CD4-positive, alpha-beta T cell (primary cell): ENCODE data around the gene WNT2B. TPM values are rescaled to one million over a fixed set of nuclear protein-coding genes. Genes with fewer than 3 reads are reported as not detected.

ENCODE experiments used
- ATAC-seq: fragments of 200-7000 bp; cut with Tn5 transposase; one replicate; pipeline ENCODE4 v1.10.0; 2022; ENCODE audit warnings: mild to moderate bottlenecking; ENCODE audit not compliant: poor library complexity
- CTCF ChIA-PET: fragments of 350-600 bp; sonication (Branson Sonifier 250); formaldehyde crosslinking; loops from one replicate; lab custom pipeline; 2021; ENCODE audit warnings: antibody characterized with exemption, inconsistent platforms; lab: Charles Lee
- POLR2A ChIA-PET: fragments of 350-600 bp; sonication (Branson Sonifier 250); formaldehyde crosslinking; loops from one replicate; lab custom pipeline; 2021; ENCODE audit warnings: antibody characterized with exemption, inconsistent platforms; lab: Charles Lee
- DNase-seq, 14 experiments: peaks; one replicate each; pipeline ENCODE4 v3.0.0-alpha.2; 2013 to 2020; ENCODE audit warnings: mixed read lengths in 2 of 14
- H3K27ac ChIP-seq, 2 donors: one replicate each; pipeline versions ENCODE4 v1.5.1 to v1.7.0; 2013; ENCODE audit warnings: low read length in 2 of 2, low read depth in 1 of 2, mild to moderate bottlenecking in 1 of 2
- H3K27me3 ChIP-seq, 2 experiments: 1 replicate in 1 of 2; 2 replicates in 1 of 2; pipeline versions ENCODE4 v1.6.1 to v1.7.0; 2013; ENCODE audit warnings: low read length in 2 of 2, control low read depth in 1 of 2, mild to moderate bottlenecking in 1 of 2, moderate library complexity in 1 of 2; ENCODE audit not compliant: insufficient read depth in 2 of 2, control insufficient read depth in 1 of 2
- H3K36me3 ChIP-seq: one replicate; pipeline ENCODE4 v1.6.1; 2013; ENCODE audit warnings: low read length, control low read depth; ENCODE audit not compliant: insufficient read depth
- H3K4me1 ChIP-seq: one replicate; pipeline ENCODE4 v1.6.1; 2013; ENCODE audit warnings: low read length, control low read depth; ENCODE audit not compliant: insufficient read depth
- H3K4me3 ChIP-seq: one replicate; pipeline ENCODE4 v1.5.1; 2013; ENCODE audit warnings: mild to moderate bottlenecking, low read length, moderate library complexity
- H3K9me3 ChIP-seq, 2 experiments: 1 replicate in 1 of 2; 2 replicates in 1 of 2; pipeline versions ENCODE4 v1.6.1 to v1.7.0; 2013; ENCODE audit warnings: low read length in 2 of 2, mild to moderate bottlenecking in 2 of 2, control low read depth in 1 of 2, moderate library complexity in 1 of 2; ENCODE audit not compliant: control insufficient read depth in 1 of 2, insufficient read depth in 1 of 2
- H3K27ac Mint-ChIP-seq: one replicate; pipeline ENCODE4 v1.8.0; 2020; ENCODE audit warnings: mixed read lengths
- H3K27me3 Mint-ChIP-seq: one replicate; pipeline ENCODE4 v1.8.0; 2021; ENCODE audit warnings: mixed read lengths
- H3K36me3 Mint-ChIP-seq: one replicate; pipeline ENCODE4 v1.8.0; 2021; ENCODE audit warnings: low read depth, mixed read lengths
- H3K4me1 Mint-ChIP-seq: one replicate; pipeline ENCODE4 v1.8.0; 2021; ENCODE audit warnings: low read depth, mixed read lengths
- H3K4me3 Mint-ChIP-seq: one replicate; pipeline ENCODE4 v1.8.0; 2020; ENCODE audit warnings: mild to moderate bottlenecking, mixed read lengths
- H3K9me3 Mint-ChIP-seq: one replicate; pipeline ENCODE4 v1.8.0; 2020; ENCODE audit warnings: mixed read lengths
- CTCF ChIP-seq: fragments of 200-600 bp; IDR thresholded peaks from one replicate; pipeline ENCODE4 v1.8.0; 2022; ENCODE audit warnings: antibody characterized with exemption, mild to moderate bottlenecking
- intact Hi-C, 2 experiments: fragments of 100-400 bp; cut with DNase I in 1 of 2; cut with micrococcal nuclease in 1 of 2; formaldehyde crosslinking; loops; one replicate each; pipeline versions ENCODE4 v1.15.1 to v1.9.0; 2023 to 2025; cut with DNase I, micrococcal nuclease
- microRNA-seq: library from miRNA; unstranded; fragments of <30 nt; microRNA quantifications from one replicate; pipeline ENCODE4 v1.2.0, GENCODE V29; 2021; ENCODE audit warnings: borderline microRNAs expressed, borderline replicate concordance
- total RNA-seq, 174 experiments: library from RNA in 2 of 174; stranded (reverse) in 2 of 174; gene quantifications; one replicate each; pipeline ENCODE4 v1.2.3 and lab custom pipeline; 2021 to 2026

The WNT2B gene
- total RNA-seq, 2 experiments from 2014 or later = 0.33 to 0.67 TPM

- intact Hi-C loops = no loop called here
- Histone ChIP-seq H3K9me3 (no peaks in the 10 kb centered on the region), H3K27ac (no peak overlapping the region), H3K27me3 (no peaks in the 10 kb centered on the region), H3K4me3 (no peak overlapping the region), H3K36me3 (peaks cover 4% of the 10 kb centered on the region), H3K4me1 (no peaks in the 10 kb centered on the region)
- ChIA-PET POLR2A (no interaction called here), CTCF (no interaction called here)
- Mint-ChIP-seq H3K4me3 (no peak overlapping the region), H3K27me3 (no peaks in the 10 kb centered on the region), H3K36me3 (peaks cover 32% of the 10 kb centered on the region), H3K9me3 (no peaks in the 10 kb centered on the region), H3K27ac (no peak overlapping the region), H3K4me1 (no peaks in the 10 kb centered on the region)
- ATAC-seq (no peak), DNase-seq (no peak)
- TF ChIP-seq CTCF = no peak
These were observed 57.0 kb downstream of the WNT2B start for GRCh38 chr1:112565800-112566199.

DNA sequence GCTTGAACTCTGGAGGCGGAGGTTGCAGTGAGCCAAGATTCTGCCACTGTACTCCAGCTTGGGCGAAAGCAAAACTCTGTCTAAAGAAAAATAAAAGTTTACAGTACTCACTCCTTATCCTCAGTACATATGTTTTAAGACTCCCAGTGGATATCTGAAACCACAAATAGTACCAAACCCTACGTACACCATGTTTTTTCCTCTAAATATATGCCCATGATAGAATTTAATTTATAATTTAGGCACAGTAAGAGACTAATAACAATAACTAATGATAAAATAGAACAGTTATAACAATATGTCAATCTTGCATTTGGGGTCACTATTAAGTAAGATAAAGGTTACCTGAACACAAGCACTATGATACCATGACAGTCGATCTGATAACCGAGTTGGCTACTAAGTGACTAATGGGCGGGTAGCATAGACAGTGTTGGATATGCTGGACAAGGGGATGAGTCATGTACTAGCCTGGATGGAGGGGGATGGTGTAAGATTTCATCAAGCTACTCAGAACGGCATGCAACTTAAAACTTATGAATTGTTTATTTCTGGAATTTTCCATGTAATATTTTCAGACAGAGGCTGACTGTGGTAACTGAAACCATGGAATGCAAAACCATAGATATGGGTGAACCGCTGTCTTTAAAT lies 66.5 kb downstream of the WNT2B start:
- CTCF ChIA-PET = no interaction called here

DNA sequence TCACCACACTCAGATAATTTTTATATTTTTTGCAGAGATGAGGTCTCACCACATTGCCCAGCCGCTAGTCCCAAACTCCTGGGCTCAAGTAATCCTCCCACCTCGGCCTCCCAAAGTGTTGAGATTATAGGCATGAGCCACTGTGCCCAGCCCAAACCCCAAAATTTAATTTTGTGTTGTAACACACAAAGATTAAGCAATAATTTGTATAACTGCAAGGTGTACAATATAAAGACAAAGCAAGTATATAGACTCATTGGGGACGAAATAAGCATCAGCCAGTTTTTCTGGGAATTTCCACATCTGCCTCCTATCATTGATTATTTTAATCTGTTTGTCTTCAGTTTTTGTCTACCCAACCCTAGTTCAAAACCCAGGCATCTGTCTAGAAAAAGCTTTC lies 67.5 kb downstream of the WNT2B start:
- intact Hi-C loops = no loop called here
- Histone ChIP-seq H3K9me3 (no peaks in the 10 kb centered on the region), H3K27me3 (no peaks in the 10 kb centered on the region), H3K4me1 (no peaks in the 10 kb centered on the region), H3K27ac (no peak overlapping the region), H3K36me3 (peaks cover 12% of the 10 kb centered on the region), H3K4me3 (no peak overlapping the region)
- no peak for TF ChIP-seq CTCF
- ATAC-seq = no peak
- no peak overlapping the region for H3K27ac Mint-ChIP-seq
- ChIA-PET POLR2A (no interaction called here), CTCF (no interaction called here)
- no peak for DNase-seq
- H3K9me3 Mint-ChIP-seq = no peaks in the 10 kb centered on the region
- peaks cover 58% of the 10 kb centered on the region for H3K36me3 Mint-ChIP-seq
- no peaks in the 10 kb centered on the region for H3K27me3 Mint-ChIP-seq
- H3K4me1 Mint-ChIP-seq = no peaks in the 10 kb centered on the region
- H3K4me3 Mint-ChIP-seq = no peak overlapping the region

More for the DNA sequence above, 66.5 kb downstream of the WNT2B start:
- intact Hi-C loops = no loop called here
- no peaks in the 10 kb centered on the region for H3K27me3 ChIP-seq
- Mint-ChIP-seq H3K27me3 (no peaks in the 10 kb centered on the region), H3K9me3 (no peaks in the 10 kb centered on the region), H3K4me3 (no peak overlapping the region), H3K4me1 (no peaks in the 10 kb centered on the region), H3K27ac (no peak overlapping the region), H3K36me3 (peaks cover 60% of the 10 kb centered on the region)
- H3K4me3 ChIP-seq = no peak overlapping the region
- ATAC-seq (no peak), DNase-seq (no peak)
- H3K36me3 ChIP-seq = peaks cover 13% of the 10 kb centered on the region
- H3K4me1 ChIP-seq = no peaks in the 10 kb centered on the region
- no peak overlapping the region for H3K27ac ChIP-seq
- no peak for TF ChIP-seq CTCF
- POLR2A ChIA-PET = no interaction called here
- H3K9me3 ChIP-seq = no peaks in the 10 kb centered on the region

Small RNA genes within 50 kb of the gene (microRNA-seq; reads per million reads assigned to microRNA genes)
- gene MIR4256 = not detected

Other genes with a start within 250 kb of the WNT2B start
- gene CTTNBP2NL, start 112.8 kb upstream of the WNT2B start, total RNA-seq = under 1 TPM; 0.14 to 0.25 TPM
- gene ST7L, start 110.2 kb downstream of the WNT2B start, total RNA-seq = 10 to 100 TPM; 25.5 to 29.8 TPM
- 100 to 1,000 TPM; 166 to 179 TPM for gene CAPZA1, start 110.9 kb downstream of the WNT2B start, total RNA-seq
- gene MOV10, start 165.7 kb downstream of the WNT2B start, total RNA-seq = 10 to 100 TPM; 80.6 to 89.3 TPM
- gene RHOC, start 198.2 kb downstream of the WNT2B start, total RNA-seq = 10 to 100 TPM; 11.9 to 12.7 TPM
- gene PPM1J, start 206.4 kb downstream of the WNT2B start, total RNA-seq = under 1 TPM; 0.39 to 0.49 TPM